GM19372 (cell line): ENCODE data around the gene ATG9B.

ENCODE experiments used
- ATAC-seq: cut with Tn5 transposase; IDR thresholded peaks from one replicate; pipeline ENCODE4 v1.9.1; 2021; ENCODE audit warnings: mild to moderate bottlenecking, low read depth, moderate library complexity; ENCODE audit not compliant: unreplicated experiment

Gene ATG9B

GRCh38 chr7:150968734-150969372 is 55.4 kb downstream of the ATG9B start:
- no peak for ATAC-seq

GRCh38 chr7:150968056-150968733 is 56.1 kb downstream of the ATG9B start:
- no peak for ATAC-seq

- ATAC-seq, result no peak
Observed at GRCh38 chr7:150967349-150967748, 56.9 kb downstream of the ATG9B start.

GRCh38 chr7:150966002-150966401 is 58.3 kb downstream of the ATG9B start:
- ATAC-seq, result no peak

- ATAC-seq, result no peak
Observed at GRCh38 chr7:150965273-150965830, 58.9 kb downstream of the ATG9B start.
